GOT3 (cell line): ENCODE results near the gene OTUD5.

Experiments
- DNase-seq: peaks from one replicate; lab custom pipeline; 2025; ENCODE audit warnings: mixed read lengths; lab: John Stamatoyannopoulos, UW

Gene OTUD5

GRCh38 chrX:48936429-48937053 is 20.9 kb downstream of the OTUD5 start:
- DNase-seq: no peak

DNA sequence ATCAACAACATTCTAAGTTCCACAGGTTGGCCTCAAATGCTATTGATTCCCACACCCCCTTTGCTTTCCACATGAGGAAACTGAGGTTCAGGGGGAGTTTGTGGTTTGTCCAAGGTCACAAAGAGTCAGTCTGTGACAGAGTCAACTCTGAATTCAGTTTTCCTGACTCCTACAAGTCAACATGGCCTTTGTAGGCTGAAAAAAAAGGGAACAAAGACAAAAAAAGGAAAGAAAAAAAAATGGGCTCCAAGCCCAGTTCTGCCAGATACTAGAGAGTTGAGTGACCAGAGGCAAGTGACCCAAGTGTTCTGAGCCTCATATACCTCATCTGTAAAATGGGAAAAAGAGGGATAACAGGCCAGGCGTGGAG is 22.1 kb downstream of the OTUD5 start:
- DNase-seq: no peak

DNA sequence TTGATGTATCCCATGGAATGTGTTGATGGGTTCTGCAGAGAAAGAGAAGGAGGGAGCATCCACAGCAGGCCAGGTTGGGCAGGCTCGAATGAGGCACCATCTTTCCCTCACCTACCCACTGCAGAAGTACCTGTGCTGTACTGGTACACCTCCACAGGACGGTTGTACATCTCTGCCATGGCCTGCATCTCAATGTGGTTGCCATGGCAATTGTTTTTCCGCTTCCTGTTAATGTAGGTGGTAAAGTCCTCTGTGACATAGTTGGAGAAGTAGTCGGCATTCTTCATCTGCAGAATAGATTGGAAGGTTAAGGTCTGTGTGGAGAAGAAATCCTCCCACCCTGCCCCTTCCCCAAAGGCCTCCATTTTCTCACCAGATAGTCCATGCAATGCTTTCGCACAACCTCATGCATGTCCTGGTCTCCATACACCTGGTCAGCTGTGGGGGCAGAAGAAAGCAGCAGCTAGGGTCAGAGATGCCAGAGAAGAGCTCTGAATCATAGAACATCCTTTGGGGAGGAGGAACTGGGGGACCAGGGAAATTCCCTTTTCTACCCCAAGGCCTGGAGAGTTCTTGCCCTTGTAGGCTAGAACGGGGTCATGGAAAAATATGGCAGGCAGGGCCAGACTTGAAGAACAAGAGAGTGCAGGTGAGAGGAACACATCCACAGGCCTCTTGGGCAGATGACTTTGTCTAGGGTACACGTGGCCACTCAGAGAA is 22.7 kb downstream of the OTUD5 start:
- no peak for DNase-seq

DNA sequence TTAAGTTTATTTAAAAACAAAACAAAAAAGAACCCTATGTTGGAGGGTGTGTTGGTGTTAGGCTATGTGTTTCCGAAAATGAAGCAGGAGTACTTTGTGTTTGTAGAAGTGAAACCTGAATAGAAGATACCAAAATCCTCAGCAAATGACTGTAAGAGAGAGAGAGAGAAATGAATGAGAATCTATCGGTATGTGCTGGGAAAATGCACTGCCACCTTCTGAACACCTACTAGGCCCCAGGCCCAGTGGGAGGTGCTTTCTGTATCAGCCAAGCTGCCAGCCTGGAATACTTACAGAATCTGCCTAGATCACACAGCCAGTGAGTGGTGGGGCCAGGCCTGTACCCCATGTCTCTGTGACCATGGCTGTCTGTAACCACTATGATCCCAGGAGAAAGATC is 23.6 kb downstream of the OTUD5 start:
- DNase-seq: no peak

DNA sequence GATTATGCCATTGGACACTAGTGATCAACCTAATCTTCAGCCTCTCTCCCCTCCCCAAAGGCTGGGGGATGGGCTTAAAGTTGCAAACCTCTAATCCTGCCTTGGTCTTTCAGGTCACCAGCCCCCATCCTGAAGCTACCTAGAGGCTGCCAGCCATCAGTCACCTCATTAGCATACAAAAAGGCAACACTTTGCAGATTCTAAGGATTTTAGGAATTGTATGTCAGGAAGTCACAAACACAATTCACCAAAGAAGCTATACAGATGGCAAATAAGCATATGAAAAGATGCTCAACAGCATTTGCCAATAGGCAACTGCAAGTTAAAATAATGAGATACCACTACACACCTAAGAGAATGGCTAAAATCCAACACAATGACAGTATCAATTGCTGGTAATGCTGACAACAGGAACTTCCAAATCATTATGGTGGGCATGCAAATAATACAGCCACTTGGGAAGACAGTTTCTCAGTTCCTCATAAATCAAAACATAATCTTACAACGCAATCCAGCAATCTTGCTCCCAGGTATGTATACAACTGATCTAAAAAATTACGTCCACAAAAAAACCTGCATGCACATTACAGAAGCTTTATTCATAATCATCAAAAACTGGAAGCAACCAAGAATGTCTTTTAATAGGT is 29.5 kb downstream of the OTUD5 start:
- DNase-seq: no peak

DNA sequence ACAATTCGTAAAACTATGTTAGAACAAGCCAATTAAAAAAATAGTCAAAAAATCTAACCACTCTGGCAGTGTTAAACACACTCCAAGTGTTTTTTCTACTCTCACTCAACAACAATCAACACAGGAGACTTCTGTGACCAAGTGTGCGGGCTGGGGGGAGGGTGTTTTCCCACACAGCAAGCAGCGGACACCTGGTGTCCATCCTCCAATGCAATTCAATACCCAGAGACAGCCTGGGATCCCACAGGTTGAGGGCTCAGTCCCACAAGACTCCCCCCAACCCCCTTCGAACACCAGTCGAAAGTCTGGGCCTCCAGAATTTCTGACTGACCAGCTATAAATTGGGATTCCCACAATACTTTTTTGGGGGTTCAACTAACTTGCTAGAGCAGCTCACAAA is 30.3 kb downstream of the OTUD5 start:
- no peak for DNase-seq

- no peak for DNase-seq
Measured at GRCh38 chrX:48924270-48924669, 33.1 kb downstream of the OTUD5 start.

GRCh38 chrX:48923771-48924170 is 33.6 kb downstream of the OTUD5 start:
- DNase-seq: no peak

- DNase-seq: no peak
Measured at GRCh38 chrX:48920718-48921104, 36.7 kb downstream of the OTUD5 start.

DNA sequence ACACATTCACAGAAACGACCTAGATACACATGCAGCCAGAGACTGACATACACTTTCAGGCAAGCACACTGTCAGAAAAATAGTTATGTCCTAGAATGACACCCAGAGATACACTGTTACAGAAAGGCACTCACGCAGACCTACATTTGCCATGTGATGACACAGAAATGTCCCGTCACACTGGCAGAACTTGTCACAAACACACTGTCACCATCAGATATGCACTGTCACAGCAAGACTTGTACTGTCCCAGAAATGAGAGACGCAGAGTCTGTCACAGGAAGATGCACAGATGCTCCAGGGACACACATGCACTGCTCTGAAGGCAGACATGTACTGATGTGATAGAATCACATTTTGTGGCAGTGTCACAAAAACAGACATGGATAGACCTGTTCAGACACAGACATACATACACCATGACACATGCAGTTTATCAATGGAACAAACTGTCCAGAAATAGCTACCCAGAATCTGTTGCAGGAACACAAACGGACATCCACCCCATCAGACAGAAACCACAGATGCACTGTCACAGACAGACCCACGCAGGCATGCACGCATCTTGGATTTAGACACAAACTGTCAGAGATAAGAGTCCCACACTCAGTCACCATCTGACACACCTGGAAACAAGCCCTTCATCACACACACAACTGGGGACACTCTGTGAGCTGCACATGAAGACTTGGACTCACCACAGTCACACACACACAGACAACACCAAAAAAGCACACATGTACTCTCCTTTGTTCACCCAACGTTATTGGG is 37.3 kb downstream of the OTUD5 start:
- DNase-seq: no peak

GRCh38 chrX:48919360-48919841 is 38.0 kb downstream of the OTUD5 start:
- no peak for DNase-seq

DNA sequence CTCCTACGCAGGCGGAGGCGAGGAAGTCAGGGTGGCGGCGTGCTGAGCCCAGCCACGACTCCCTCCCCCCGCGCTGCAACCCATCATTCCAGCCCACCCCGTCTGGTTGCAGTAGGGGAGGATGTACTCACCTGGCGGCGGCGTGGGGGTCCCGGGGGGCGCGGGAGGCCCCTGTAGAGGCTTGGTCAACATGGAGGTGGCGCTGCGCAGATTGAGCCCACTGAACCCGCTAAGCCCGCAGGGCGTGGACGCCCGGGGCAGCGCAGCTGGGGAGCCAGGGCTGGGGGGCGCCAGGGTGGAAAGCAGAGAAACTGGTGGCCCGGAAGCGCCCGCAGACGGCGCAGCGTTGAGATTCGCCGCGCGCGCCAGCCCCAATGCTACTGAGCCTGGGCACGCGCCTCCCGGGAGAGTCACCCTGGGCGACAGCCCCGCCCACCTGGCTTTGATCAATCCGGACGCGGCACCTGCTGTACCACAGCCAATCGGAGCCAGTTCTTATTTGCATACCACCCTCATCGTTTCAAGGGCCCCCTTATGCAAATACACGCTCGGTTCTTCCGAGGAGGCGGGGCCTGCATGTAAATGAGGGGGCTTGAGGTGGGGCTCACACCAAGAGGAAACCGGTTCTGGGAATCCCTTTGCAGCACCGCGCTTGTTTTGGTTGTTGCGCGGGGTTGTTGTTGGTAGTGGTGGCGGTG is 38.6 kb downstream of the OTUD5 start, which contains the start of gene PIM2:
Gene PIM2, minus strand, starts transcription at position 382 of the 698 bp plus-strand sequence. Its CDS starts 190 bp downstream, at position 192.
- DNase-seq: no peak

GRCh38 chrX:48918301-48918642 is 39.1 kb downstream of the OTUD5 start:
- no peak for DNase-seq

DNA sequence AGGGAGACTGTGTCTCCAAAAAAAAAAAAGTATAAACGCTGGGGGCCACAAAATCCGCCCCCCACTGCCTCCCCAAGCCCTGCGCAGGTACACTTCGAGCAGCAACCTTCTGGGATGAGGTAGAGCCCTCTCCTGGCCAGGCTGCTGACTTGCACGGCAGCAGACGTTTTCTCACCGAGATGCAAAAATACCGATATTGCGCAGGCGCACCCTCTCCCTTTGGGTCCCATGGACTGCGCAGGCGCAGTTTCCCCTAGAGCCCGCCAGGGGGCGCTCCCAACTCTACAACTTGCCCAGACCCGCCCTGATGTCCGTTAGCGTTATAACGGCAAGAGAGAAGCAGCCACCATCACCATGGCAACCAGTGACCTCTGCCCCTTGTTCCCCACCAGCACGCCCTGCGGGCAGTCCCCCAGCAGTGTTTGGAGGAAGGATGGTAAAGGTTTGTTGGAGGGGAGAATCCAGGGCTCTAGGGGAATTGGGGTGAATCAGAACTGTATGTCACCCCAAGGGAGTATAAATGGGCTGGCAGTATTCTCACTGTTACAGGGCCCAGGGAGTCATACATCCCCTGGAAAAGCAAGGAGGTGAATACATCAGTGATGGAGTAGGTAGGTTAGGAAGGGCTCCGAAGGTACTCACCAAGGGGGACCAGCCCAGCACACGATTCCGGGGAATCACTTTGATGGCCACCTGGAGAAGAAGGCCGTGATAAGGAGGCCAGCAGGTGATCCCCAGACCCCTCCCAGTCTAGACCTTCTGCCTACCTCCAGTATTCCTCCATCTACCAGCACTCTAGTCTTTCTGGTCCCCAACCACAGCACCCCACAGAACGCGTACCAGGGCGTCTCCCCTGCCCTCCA is 40.0 kb downstream of the OTUD5 start:
- peak; percentile 50 for DNase-seq

- DNase-seq: no peak
Measured at GRCh38 chrX:48914593-48915493, 42.6 kb downstream of the OTUD5 start.

- DNase-seq: no peak
Measured at GRCh38 chrX:48913605-48914366, 43.6 kb downstream of the OTUD5 start.

DNA sequence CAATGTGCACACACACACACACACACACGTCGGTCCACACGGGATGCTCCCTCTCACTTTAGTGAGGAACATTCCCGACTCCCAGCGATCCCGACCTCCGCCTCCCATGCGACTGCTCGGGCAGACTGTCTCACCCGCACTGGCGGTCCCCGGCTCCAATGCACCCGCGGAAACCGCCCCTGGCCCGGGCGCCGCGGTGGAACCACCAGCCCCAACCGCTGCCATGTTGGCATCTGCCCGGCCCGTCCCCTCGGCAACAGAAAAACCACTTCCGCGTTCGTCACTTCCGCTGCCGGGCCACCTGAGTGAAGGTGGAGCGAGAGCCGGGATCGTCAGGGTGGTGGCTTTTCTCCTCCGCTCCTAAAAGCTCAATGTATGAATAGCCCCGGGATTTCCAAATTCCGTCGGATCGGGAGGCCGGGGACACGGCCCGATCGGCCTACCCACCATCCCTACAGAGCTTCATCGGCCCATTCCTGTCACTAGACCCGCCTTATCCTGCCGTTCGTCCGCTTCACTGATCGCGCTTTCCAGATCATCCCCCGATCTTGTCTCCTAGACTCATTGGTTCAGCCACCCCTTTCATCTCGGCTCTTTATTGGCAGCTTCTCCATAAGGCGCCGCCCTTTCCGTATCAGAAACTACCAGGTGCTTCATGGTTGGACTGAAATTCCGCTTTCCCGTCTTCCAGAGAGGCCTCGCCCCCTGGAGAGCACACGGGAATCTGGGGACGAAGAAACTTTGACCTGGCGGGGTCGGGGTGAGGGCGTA is 45.8 kb downstream of the OTUD5 start, which contains the start of gene SLC35A2:
Gene SLC35A2, minus strand, starts transcription at position 235 of the 771 bp plus-strand sequence. Its CDS starts 10 bp downstream, at position 225.
- peak; percentile 27 for DNase-seq

DNA sequence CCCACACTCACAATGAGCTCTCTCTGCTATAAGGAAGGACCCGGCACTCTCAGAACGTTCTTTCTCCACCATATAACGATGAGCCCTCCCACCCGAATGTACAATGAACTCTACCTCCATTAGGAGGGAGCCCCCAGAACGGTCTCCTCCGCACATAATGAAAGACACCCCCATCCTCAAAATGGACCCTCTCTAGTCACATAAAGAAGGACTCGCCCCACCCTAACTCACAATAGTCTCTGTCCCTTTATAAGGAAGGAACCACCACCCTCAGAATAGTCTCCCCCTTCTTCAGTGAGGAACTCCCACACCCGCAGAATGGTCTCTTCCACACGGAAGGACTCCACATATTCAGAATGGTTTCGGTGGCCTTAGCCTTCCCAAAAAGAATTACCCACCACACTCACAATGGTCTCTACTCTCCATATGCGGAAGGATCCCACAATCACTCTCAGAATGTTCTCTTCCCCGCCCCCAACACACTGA is 46.4 kb downstream of the OTUD5 start:
- DNase-seq: no peak
